Endothelial cell of umbilical vein (primary cell): Measurements from ENCODE around the gene LRP2BP. TPM values are rescaled to one million over a fixed set of nuclear protein-coding genes. Genes with fewer than 3 reads are reported as not detected.

Experiments
- BruUV-seq: library from RNA; stranded (reverse); fragments of 400-500 nt; replicated peaks from 2 replicates; lab custom pipeline; 2021; lab: Mats Ljungman, UMichigan
- CTCF ChIA-PET: fragments of 300-600, 350-600 bp; sonication (Branson Sonifier 250); formaldehyde crosslinking; loops from one replicate; lab custom pipeline; 2021; ENCODE audit warnings: antibody characterized with exemption, inconsistent platforms; lab: Charles Lee
- POLR2A ChIA-PET: fragments of 300-600, 350-600 bp; sonication (Branson Sonifier 250); formaldehyde crosslinking; loops from one replicate; lab custom pipeline; 2021; ENCODE audit warnings: antibody characterized with exemption, inconsistent platforms; lab: Charles Lee
- DNase-seq: peaks from one replicate; pipeline ENCODE4 v3.0.0-alpha.2; 2011; ENCODE audit warnings: low read depth, low spot score
- FAIRE-seq: peaks from 2 replicates; lab custom pipeline; 2011; peaks lifted over from hg19 to GRCh38; lab: Jason Lieb, UNC
- H2AFZ ChIP-seq: 2 replicates; pipeline ENCODE4 v1.6.0; 2012; ENCODE audit warnings: low read depth, low read length, control low read depth, inconsistent platforms
- H3K27ac ChIP-seq: 2 replicates; pipeline ENCODE4 v1.5.1; 2011; ENCODE audit warnings: low read depth, mild to moderate bottlenecking, control low read depth, low read length, moderate library complexity; ENCODE audit not compliant: insufficient read depth
- H3K27me3 ChIP-seq, 2 experiments: 2 replicates each; pipeline versions ENCODE4 v1.6.0 to v1.6.1; 2011; ENCODE audit warnings: low read length in 2 of 2, mixed read lengths in 1 of 2; ENCODE audit not compliant: control insufficient read depth in 2 of 2, insufficient read depth in 2 of 2
- H3K36me3 ChIP-seq, 2 experiments: 2 replicates in 1 of 2; 3 replicates in 1 of 2; pipeline ENCODE4 v1.5.1; 2011; ENCODE audit warnings: low read length in 2 of 2, mild to moderate bottlenecking in 1 of 2, moderate library complexity in 1 of 2; ENCODE audit not compliant: control insufficient read depth in 2 of 2, insufficient read depth in 2 of 2; ENCODE audit errors: extremely low read depth in 1 of 2
- H3K4me1 ChIP-seq: 3 replicates; pipeline ENCODE4 v1.5.1; 2011; ENCODE audit warnings: mild to moderate bottlenecking, low read length; ENCODE audit not compliant: control insufficient read depth, insufficient read depth; ENCODE audit errors: extremely low read depth
- H3K4me2 ChIP-seq: 2 replicates; pipeline ENCODE4 v1.6.1; 2011; ENCODE audit warnings: low read length, control low read depth, mixed read lengths; ENCODE audit not compliant: insufficient read depth
- H3K4me3 ChIP-seq, 3 experiments: fragments of 200-600 bp in 1 of 3; sonication (generic), shearing (Covaris generic) in 1 of 3; replicated peaks in 1 of 3; 2 replicates each; pipeline ENCODE4 v1.5.1; 2011 to 2016; ENCODE audit warnings: control low read depth in 3 of 3, low read length in 3 of 3, mild to moderate bottlenecking in 2 of 3, inconsistent platforms in 1 of 3, low read depth in 1 of 3, moderate library complexity in 1 of 3; ENCODE audit not compliant: insufficient read depth in 1 of 3
- H3K79me2 ChIP-seq: 2 replicates; pipeline ENCODE4 v1.6.0; 2012; ENCODE audit warnings: low read length, inconsistent platforms; ENCODE audit not compliant: control insufficient read depth, insufficient read depth
- H3K9ac ChIP-seq: replicated peaks from 2 replicates; pipeline ENCODE3; 2011; ENCODE audit warnings: low read length, control low read depth; ENCODE audit not compliant: insufficient read depth; ENCODE audit errors: extremely low read depth
- H3K9me1 ChIP-seq: replicated peaks from 3 replicates; pipeline ENCODE4 v1.6.0; 2011; ENCODE audit warnings: mild to moderate bottlenecking, low read length; ENCODE audit not compliant: control insufficient read depth, insufficient read depth; ENCODE audit errors: extremely low read depth
- H3K9me3 ChIP-seq: replicated peaks from 2 replicates; pipeline ENCODE4 v1.5.1; 2012; ENCODE audit warnings: low read length, inconsistent platforms; ENCODE audit not compliant: control insufficient read depth, insufficient read depth
- H4K20me1 ChIP-seq: replicated peaks from 2 replicates; pipeline ENCODE3; 2011; ENCODE audit warnings: mild to moderate bottlenecking, low read length; ENCODE audit not compliant: control insufficient read depth, insufficient read depth; ENCODE audit errors: extremely low read depth
- CTCF ChIP-seq, 2 donors: IDR thresholded peaks; 1 replicate in 1 of 2; 2 replicates in 1 of 2; pipeline ENCODE4 v1.5.1; 2011; ENCODE audit warnings: low read length in 2 of 2, mild to moderate bottlenecking in 2 of 2, moderate library complexity in 2 of 2, control low read depth in 1 of 2, inconsistent platforms in 1 of 2, low read depth in 1 of 2; ENCODE audit not compliant: insufficient read depth in 1 of 2; ENCODE audit errors: extremely low read depth in 1 of 2
- EZH2 ChIP-seq: IDR thresholded peaks from 2 replicates; pipeline ENCODE4 v1.6.1; 2012; ENCODE audit warnings: borderline replicate concordance, low read depth, mild to moderate bottlenecking, moderate library complexity, low read length, inconsistent platforms; ENCODE audit not compliant: severe bottlenecking
- FOS ChIP-seq: IDR thresholded peaks from 2 replicates; pipeline ENCODE4 v1.6.1; 2011; ENCODE audit warnings: mild to moderate bottlenecking, low read length, moderate library complexity, borderline replicate concordance; ENCODE audit not compliant: insufficient read depth
- GATA2 ChIP-seq: IDR thresholded peaks from 2 replicates; pipeline ENCODE4 v1.7.0; 2011; ENCODE audit warnings: low read depth, mild to moderate bottlenecking, moderate library complexity, mixed read lengths, low read length; ENCODE audit not compliant: insufficient read length, insufficient read depth
- JUN ChIP-seq: IDR thresholded peaks from 2 replicates; pipeline ENCODE4 v1.6.1; 2011; ENCODE audit warnings: borderline replicate concordance, low read depth; ENCODE audit not compliant: insufficient read length, insufficient read depth
- MAX ChIP-seq: IDR thresholded peaks from 2 replicates; pipeline ENCODE4 v1.6.1; 2011; ENCODE audit not compliant: insufficient read depth, insufficient read length
- MYC ChIP-seq: IDR thresholded peaks from one replicate; pipeline ENCODE4 v1.6.1; 2011; ENCODE audit warnings: mild to moderate bottlenecking, low read depth, low read length
- POLR2A ChIP-seq: IDR thresholded peaks from 2 replicates; pipeline ENCODE4 v1.6.1; 2012; ENCODE audit warnings: low read depth, mild to moderate bottlenecking, control low read depth, low read length
- POLR2AphosphoS5 ChIP-seq: IDR thresholded peaks from 2 replicates; pipeline ENCODE4 v1.6.1; 2012; ENCODE audit warnings: low read depth, mild to moderate bottlenecking, control low read depth, low read length, moderate library complexity; ENCODE audit not compliant: insufficient read depth
- dilution Hi-C: fragments of 300-500 bp; cut with MboI; formaldehyde crosslinking; loops from one replicate; pipeline ENCODE4 v1.15.0; 2019; ENCODE audit warnings: low sequenced_read_pairs; ENCODE audit not compliant: extremely low pct_ligation_motif_present
- intact Hi-C: fragments of 100-400 bp; cut with micrococcal nuclease; formaldehyde crosslinking; loops from one replicate; pipeline ENCODE4 v1.10.0; 2022
- polyA plus RNA-seq, 4 experiments: library from polyadenylated mRNA; depleted of rRNA in 3 of 4; stranded (reverse) in 3 of 4; unstranded in 1 of 4; fragments of >200 nt; gene quantifications; 2 replicates each; pipeline versions ENCODE4 v1.2.1 to v1.2.3, GENCODE V29; 2011 to 2012; ENCODE audit warnings: missing spikeins in 1 of 4
- total RNA-seq: library from RNA; stranded (reverse); gene quantifications from 2 replicates; pipeline ENCODE4 v1.2.3, GENCODE V29; 2021

The LRP2BP gene
- total and polyA plus RNA-seq, 2 donors (not counting 3 experiments of a cell fraction or from before 2014, with no cell fraction given), result 0.18 to 0.53 TPM

- FAIRE-seq, result no peak
- Histone ChIP-seq H2AFZ (no peak overlapping the region), H3K4me3 (no peak overlapping the region), H3K9me1 (no peaks in the 10 kb centered on the region), H3K79me2 (no peaks in the 10 kb centered on the region), H3K36me3 (peaks cover 0 to 7% of the 10 kb centered on the region in 2 experiments), H3K4me1 (peaks cover 1% of the 10 kb centered on the region), H3K27ac (no peak overlapping the region), H3K9me3 (no peaks in the 10 kb centered on the region), H4K20me1 (no peaks in the 10 kb centered on the region), H3K4me2 (no peak overlapping the region), H3K27me3 (no peaks in the 10 kb centered on the region), H3K9ac (no peak overlapping the region)
- no peak for DNase-seq
- POLR2A ChIA-PET, result no interaction called here
- intact Hi-C loops (no loop called here), dilution Hi-C loops (no loop called here)
- no TSS peak for BruUV-seq
- TF ChIP-seq GATA2, result no peak
- no peak for TF ChIP-seq CTCF (IDR thresholded peaks at IDR 0.05; ENCODE audit: extremely low read depth in 1 of 2, insufficient read depth in 1 of 2, low read depth in 1 of 2, low read length in 2 of 2)
- no peak for TF ChIP-seq MAX
- no peak for TF ChIP-seq FOS
- no peak for TF ChIP-seq POLR2AphosphoS5
- no peak for TF ChIP-seq EZH2
- no peak for TF ChIP-seq POLR2A
- TF ChIP-seq JUN, result no peak
- no peak for TF ChIP-seq MYC
- CTCF ChIA-PET, result interaction anchor here (1.5 kb wide), 1 partner anchor 27 kb away, joined by 3 read pairs; no protein-coding TSS in a partner anchor
These were observed 43.5 kb downstream of the LRP2BP start for GRCh38 chr4:185352202-185352601.
